GM12801 (cell line): ENCODE measurements around the gene DSP.

Experiments
- CTCF ChIP-seq: IDR thresholded peaks from one replicate; pipeline ENCODE4 v1.5.1; 2011; ENCODE audit warnings: control low read depth; ENCODE audit not compliant: insufficient read length; ENCODE audit errors: extremely low read depth

The DSP gene, protein sequence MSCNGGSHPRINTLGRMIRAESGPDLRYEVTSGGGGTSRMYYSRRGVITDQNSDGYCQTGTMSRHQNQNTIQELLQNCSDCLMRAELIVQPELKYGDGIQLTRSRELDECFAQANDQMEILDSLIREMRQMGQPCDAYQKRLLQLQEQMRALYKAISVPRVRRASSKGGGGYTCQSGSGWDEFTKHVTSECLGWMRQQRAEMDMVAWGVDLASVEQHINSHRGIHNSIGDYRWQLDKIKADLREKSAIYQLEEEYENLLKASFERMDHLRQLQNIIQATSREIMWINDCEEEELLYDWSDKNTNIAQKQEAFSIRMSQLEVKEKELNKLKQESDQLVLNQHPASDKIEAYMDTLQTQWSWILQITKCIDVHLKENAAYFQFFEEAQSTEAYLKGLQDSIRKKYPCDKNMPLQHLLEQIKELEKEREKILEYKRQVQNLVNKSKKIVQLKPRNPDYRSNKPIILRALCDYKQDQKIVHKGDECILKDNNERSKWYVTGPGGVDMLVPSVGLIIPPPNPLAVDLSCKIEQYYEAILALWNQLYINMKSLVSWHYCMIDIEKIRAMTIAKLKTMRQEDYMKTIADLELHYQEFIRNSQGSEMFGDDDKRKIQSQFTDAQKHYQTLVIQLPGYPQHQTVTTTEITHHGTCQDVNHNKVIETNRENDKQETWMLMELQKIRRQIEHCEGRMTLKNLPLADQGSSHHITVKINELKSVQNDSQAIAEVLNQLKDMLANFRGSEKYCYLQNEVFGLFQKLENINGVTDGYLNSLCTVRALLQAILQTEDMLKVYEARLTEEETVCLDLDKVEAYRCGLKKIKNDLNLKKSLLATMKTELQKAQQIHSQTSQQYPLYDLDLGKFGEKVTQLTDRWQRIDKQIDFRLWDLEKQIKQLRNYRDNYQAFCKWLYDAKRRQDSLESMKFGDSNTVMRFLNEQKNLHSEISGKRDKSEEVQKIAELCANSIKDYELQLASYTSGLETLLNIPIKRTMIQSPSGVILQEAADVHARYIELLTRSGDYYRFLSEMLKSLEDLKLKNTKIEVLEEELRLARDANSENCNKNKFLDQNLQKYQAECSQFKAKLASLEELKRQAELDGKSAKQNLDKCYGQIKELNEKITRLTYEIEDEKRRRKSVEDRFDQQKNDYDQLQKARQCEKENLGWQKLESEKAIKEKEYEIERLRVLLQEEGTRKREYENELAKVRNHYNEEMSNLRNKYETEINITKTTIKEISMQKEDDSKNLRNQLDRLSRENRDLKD (N-terminal part only)

DNA sequence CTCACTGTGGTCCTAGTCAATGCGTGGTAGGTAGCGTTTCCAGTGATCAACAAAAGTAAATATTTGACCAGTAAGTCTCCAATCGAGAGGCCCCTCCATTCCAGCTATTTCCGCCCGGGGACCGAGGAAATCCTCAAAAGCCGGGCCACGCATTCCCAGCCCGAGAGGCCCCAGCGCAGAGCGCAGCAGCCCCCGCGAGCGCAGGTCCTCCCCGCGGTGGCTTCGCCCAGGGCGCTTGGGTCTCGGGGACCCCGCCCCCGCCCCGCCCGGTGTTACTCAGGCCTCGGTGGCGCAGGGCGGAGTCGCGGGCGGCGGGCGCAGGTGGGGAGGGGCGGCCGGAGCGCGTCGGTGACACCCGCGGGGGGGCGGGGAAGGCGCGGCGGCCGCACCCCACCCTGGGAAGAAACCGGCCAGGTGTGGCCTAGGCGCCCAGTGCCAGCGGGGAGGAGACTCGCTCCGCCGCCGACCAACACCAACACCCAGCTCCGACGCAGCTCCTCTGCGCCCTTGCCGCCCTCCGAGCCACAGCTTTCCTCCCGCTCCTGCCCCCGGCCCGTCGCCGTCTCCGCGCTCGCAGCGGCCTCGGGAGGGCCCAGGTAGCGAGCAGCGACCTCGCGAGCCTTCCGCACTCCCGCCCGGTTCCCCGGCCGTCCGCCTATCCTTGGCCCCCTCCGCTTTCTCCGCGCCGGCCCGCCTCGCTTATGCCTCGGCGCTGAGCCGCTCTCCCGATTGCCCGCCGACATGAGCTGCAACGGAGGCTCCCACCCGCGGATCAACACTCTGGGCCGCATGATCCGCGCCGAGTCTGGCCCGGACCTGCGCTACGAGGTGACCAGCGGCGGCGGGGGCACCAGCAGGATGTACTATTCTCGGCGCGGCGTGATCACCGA is at the start of gene DSP:
Gene DSP, plus strand, starts transcription at position 497 of the 890 bp plus-strand sequence. Its CDS starts 245 bp downstream, at position 742.
- TF ChIP-seq CTCF, result no peak

DNA sequence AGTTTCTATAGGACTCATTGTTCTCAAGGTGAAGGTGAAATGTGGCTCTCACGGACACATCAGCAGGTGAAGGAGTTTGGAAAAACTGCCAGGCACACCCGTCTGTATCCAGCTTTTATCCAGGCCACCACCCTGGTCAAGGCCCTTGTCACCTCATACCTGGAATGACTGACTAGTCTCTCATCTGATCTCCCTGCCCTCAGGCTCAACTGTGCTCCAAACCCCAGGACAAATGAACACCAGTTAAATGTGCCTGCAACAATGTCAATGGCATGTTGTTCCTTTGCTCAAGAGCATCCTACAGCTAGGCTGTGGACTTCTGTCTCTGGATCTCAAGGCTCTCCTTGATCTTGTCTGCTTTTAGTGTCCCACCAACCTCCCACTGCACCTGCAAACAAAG is 47.6 kb upstream of the DSP start:
- no peak for TF ChIP-seq CTCF

DNA sequence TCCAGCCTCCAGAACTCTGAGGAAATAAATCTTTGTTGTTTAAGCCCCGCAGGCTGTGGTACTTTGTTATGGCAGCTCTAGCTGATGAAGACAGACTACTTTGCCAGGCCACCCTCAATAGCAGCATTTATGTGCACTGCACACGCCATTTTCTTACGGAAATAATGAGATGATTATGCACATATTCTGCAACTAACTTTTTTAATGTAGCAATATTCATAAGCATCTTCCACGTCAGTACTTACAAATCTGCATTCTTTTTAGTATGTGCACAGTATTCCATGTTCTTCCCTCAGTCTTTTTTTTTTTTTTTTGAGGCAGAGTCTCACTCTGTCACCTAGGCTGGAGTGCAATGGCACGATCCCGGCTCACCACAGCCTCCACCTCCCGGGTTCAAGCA is 46.8 kb upstream of the DSP start:
- no peak for TF ChIP-seq CTCF

DNA sequence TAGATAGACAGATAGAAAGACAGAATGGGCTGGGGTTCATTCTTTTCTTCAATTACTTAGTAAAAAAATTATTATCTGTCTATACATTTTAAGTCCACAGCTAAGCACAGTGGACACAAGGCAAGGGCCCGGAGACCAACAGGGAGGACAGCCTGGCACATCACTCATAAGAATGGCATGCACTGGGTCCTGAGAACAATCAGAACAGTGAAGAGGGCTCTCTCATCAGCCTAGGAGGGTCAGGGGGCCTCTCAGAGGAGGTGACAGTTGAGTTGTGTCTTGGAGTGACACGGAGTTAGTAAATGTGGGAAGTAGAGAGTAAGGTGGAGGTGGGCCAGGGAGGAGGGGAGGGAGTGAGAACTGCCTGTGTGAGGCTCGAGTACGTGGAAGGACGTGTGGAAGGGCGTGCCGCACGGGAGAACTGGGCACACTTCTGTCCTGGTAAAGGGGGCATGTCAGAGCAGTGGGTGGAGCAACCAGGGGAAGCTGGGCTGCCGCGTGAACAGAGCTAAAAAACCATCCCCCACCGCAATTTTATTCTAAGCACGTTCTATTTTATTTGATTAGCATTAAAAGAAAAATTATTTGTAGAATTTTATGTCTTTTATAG is 45.1 kb upstream of the DSP start:
- no peak for TF ChIP-seq CTCF

DNA sequence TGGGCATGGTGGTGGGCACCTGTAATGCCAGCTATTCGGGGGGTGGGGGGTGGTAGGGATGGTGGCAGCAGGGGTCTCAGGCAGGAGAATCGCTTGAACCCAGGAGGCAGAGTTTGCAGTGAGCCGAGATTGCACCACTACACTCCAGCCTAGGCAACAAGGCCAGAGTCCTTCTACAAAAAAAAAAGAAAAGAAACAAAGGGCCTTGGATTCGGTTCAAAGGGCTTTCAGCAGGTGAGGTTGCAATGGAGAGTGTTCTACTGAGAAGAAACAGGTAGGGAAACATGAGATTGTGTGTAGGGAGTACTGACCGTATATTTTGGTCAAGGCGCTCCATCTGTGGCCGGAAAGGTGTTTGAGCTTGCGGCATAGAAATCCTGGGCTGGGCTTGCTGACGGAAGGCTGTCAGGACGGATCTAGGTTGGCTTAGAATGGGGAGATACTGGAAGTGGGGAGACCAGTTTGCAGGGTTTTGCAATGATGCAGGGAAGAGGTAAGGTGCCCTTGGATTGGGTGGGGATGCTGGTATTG is 40.7 kb upstream of the DSP start:
- no peak for TF ChIP-seq CTCF

DNA sequence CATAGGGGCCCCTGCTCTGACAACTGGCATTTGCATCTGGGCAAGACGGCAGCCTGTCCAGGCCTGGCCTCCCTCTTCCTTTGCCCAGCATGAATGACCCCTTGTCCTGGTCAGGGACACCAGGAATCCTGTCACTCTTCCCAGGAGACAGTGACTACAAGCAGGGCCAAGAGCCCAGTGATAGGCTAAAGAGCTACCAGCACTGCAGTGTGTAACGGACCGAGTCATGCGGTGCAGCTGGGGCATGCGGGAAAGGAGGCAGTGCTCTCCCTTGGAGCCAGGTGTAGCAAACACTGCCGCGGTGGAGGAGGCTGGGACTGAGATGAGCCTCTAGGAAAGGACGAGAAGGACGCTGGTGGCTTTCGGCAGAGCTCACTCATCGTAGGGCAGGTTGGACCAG is 38.7 kb upstream of the DSP start:
- no peak for TF ChIP-seq CTCF
